HepG2 (cell line): ENCODE measurements around the gene CTNNA3.

Experiments
- EP300 ChIP-seq, 3 experiments: sonication (generic) in 1 of 3; formaldehyde crosslinking in 1 of 3; IDR thresholded peaks; 2 replicates each; pipeline versions ENCODE4 v1.5.1 to v1.6.1; 2011 to 2020; ENCODE audit warnings: low read depth in 2 of 3, low read length in 2 of 3, borderline replicate concordance in 1 of 3, improper control_type of control experiment in 1 of 3, mild to moderate bottlenecking in 1 of 3, missing genetic modification reagents in 1 of 3, moderate library complexity in 1 of 3
- HNRNPLL ChIP-seq: fragments of 200-400 bp; formaldehyde crosslinking; IDR thresholded peaks from 2 replicates; pipeline ENCODE4 v1.6.1; 2017; ENCODE audit warnings: mild to moderate bottlenecking, low read depth, low read length; ENCODE audit not compliant: poor library complexity, severe bottlenecking
- MXD4 ChIP-seq: IDR thresholded peaks from 2 replicates; pipeline ENCODE4 v1.6.1; 2016; ENCODE audit warnings: mild to moderate bottlenecking, missing biosample characterization, missing genetic modification reagents
- TF ChIP-seq, protein P1 (sequence below): sonication (generic); formaldehyde crosslinking; IDR thresholded peaks from 2 replicates; pipeline ENCODE4 v1.5.0; 2020; ENCODE audit warnings: mild to moderate bottlenecking, missing genetic modification reagents, moderate library complexity

DNA sequence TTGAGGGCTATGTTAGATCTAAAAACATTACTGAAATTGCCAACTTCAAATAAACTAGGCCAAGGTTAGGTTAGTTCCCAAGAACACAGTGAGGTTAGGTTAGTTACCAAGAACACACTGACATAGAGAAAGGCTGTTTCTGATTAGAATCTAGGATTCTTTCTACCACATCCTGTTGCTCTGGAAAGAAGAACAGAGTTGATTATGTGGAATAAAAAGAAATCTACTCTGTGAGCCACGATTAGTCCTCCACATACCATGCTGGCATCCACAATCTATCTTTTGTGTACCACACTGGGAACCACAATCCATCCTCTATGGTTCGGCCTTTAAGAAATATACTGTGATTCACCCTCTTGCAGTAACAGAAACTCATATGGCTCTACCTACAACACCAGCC lies 678.8 kb downstream of the CTNNA3 start:
- TF ChIP-seq HNRNPLL: no peak
- TF ChIP-seq, protein P1, sequence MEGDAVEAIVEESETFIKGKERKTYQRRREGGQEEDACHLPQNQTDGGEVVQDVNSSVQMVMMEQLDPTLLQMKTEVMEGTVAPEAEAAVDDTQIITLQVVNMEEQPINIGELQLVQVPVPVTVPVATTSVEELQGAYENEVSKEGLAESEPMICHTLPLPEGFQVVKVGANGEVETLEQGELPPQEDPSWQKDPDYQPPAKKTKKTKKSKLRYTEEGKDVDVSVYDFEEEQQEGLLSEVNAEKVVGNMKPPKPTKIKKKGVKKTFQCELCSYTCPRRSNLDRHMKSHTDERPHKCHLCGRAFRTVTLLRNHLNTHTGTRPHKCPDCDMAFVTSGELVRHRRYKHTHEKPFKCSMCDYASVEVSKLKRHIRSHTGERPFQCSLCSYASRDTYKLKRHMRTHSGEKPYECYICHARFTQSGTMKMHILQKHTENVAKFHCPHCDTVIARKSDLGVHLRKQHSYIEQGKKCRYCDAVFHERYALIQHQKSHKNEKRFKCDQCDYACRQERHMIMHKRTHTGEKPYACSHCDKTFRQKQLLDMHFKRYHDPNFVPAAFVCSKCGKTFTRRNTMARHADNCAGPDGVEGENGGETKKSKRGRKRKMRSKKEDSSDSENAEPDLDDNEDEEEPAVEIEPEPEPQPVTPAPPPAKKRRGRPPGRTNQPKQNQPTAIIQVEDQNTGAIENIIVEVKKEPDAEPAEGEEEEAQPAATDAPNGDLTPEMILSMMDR: no peak
- no peak for TF ChIP-seq MXD4 (CRISPR knock-in tag)
- TF ChIP-seq EP300 (IDR thresholded peaks at IDR 0.05; ENCODE audit: low read depth in 2 of 2, low read length in 2 of 2): no peak
- no peak for TF ChIP-seq EP300 (CRISPR knock-in tag; IDR thresholded peaks at IDR 0.05; ENCODE audit: borderline replicate concordance)
